Stimulated activated CD4-positive, alpha-beta T cell treated with anti-CD3 and anti-CD28 coated beads, Interleukin-2, amount 100 ng/mL, for 4 hours (primary cell): ENCODE results near the gene DNMT3L.

ENCODE experiments used
- DNase-seq: peaks from one replicate; pipeline ENCODE4 v3.0.0-alpha.2; 2020; ENCODE audit warnings: low read depth

DNMT3L gene

GRCh38 chr21:44279354-44280260 is 17.9 kb upstream of the DNMT3L start:
- DNase-seq, result no peak

GRCh38 chr21:44275041-44275440 is 13.3 kb upstream of the DNMT3L start:
- DNase-seq, result no peak

- DNase-seq, result no peak
Measured at GRCh38 chr21:44273046-44273445, 11.3 kb upstream of the DNMT3L start.

- no peak for DNase-seq
Measured at GRCh38 chr21:44272284-44272858, 10.7 kb upstream of the DNMT3L start.

- DNase-seq, result no peak
Measured at GRCh38 chr21:44271558-44272283, 10.0 kb upstream of the DNMT3L start.

GRCh38 chr21:44269090-44269489 is 7.4 kb upstream of the DNMT3L start:
- no peak for DNase-seq

- no peak for DNase-seq
Measured at GRCh38 chr21:44267655-44268142, 6.0 kb upstream of the DNMT3L start.

GRCh38 chr21:44265734-44266270 is 4.1 kb upstream of the DNMT3L start:
- no peak for DNase-seq

- no peak for DNase-seq
Measured at GRCh38 chr21:44263768-44264167, 2.1 kb upstream of the DNMT3L start.

GRCh38 chr21:44263221-44263760 is 1.6 kb upstream of the DNMT3L start:
- no peak for DNase-seq

GRCh38 chr21:44262338-44263056 is 800 bp upstream of the DNMT3L start:
- no peak for DNase-seq

- DNase-seq, result no peak
Measured at GRCh38 chr21:44260791-44261631, 686 bp downstream of the DNMT3L start.

GRCh38 chr21:44260066-44260465 is 1.6 kb downstream of the DNMT3L start:
- no peak for DNase-seq

GRCh38 chr21:44259082-44259705 is 2.5 kb downstream of the DNMT3L start:
- DNase-seq, result no peak

- DNase-seq, result no peak
Measured at GRCh38 chr21:44258056-44258725, 3.5 kb downstream of the DNMT3L start.

GRCh38 chr21:44255511-44255981 is 6.2 kb downstream of the DNMT3L start:
- DNase-seq, result no peak

- no peak for DNase-seq
Measured at GRCh38 chr21:44253832-44254710, 7.6 kb downstream of the DNMT3L start.
